ENCODE results near the gene ADGRG4. TPM values are rescaled to one million over a fixed set of nuclear protein-coding genes. Genes with fewer than 3 reads are reported as not detected.

Gene ADGRG4
- total RNA-seq, 1 experiment from 2014 or later: not detected

GRCh38 chrX:136431625-136432024 lies 130.9 kb downstream of the ADGRG4 start:
- H3K4me1 Mint-ChIP-seq: no peaks in the 10 kb centered on the region
- no peaks in the 10 kb centered on the region for H3K9me3 Mint-ChIP-seq
- TF ChIP-seq ELF4 (CRISPR knock-in tag; IDR thresholded peaks at IDR 0.05; ENCODE audit: low read depth) (no peak), GTF2I (CRISPR knock-in tag; conservative IDR thresholded peaks at IDR 0.05) (no peak), FOXJ3 (CRISPR knock-in tag; IDR thresholded peaks at IDR 0.05; ENCODE audit: borderline replicate concordance) (no peak), USF2 (CRISPR knock-in tag; IDR thresholded peaks at IDR 0.05) (no peak), SMAD3 (CRISPR knock-in tag; IDR thresholded peaks at IDR 0.05; ENCODE audit: borderline replicate concordance) (no peak), FOXP4 (CRISPR knock-in tag; IDR thresholded peaks at IDR 0.05) (no peak), PRDM15 (CRISPR knock-in tag; IDR thresholded peaks at IDR 0.05) (no peak), JUN (CRISPR knock-in tag; IDR thresholded peaks at IDR 0.05) (no peak), ZNF138 (CRISPR knock-in tag; conservative IDR thresholded peaks at IDR 0.05) (no peak), NFYB (CRISPR knock-in tag; conservative IDR thresholded peaks at IDR 0.05; ENCODE audit: low read depth) (no peak), CTCF (IDR thresholded peaks at IDR 0.05) (no peak), ETV6 (CRISPR knock-in tag; IDR thresholded peaks at IDR 0.05) (no peak), ZNF423 (CRISPR knock-in tag; IDR thresholded peaks at IDR 0.05) (no peak), ZNF512 (CRISPR knock-in tag; IDR thresholded peaks at IDR 0.05; ENCODE audit: borderline replicate concordance) (no peak), ZNF396 (CRISPR knock-in tag; IDR thresholded peaks at IDR 0.05; ENCODE audit: borderline replicate concordance) (no peak), ATF6 (CRISPR knock-in tag; IDR thresholded peaks at IDR 0.05) (no peak)
- no peak overlapping the region for H3K27ac Mint-ChIP-seq
- no peak overlapping the region for H3K4me3 Mint-ChIP-seq
- ATAC-seq (no peak), DNase-seq (ENCODE audit: low spot score) (no peak)
- no peaks in the 10 kb centered on the region for H3K36me3 Mint-ChIP-seq
- ChIA-PET POLR2A (no interaction called here), CTCF (no interaction called here)
- H3K27me3 Mint-ChIP-seq (ENCODE audit: low read depth): peaks cover 2% of the 10 kb centered on the region; the same call in 1 of the 2 replicates

All from WTC11 (cell line).